Stimulated activated CD8-positive, alpha-beta memory T cell treated with anti-CD3 and anti-CD28 coated beads, Interleukin-7, amount 100 ng/mL, for 4 hours (primary cell): ENCODE measurements around the gene IGLL5.
A peak's percentile ranks its signal among the peaks of the same experiment; 100 is the strongest.

Experiments
- DNase-seq, 2 donors: peaks; one replicate each; pipeline ENCODE4 v3.0.0-alpha.2; 2020; ENCODE audit warnings: low read depth in 2 of 2

Gene IGLL5

DNA sequence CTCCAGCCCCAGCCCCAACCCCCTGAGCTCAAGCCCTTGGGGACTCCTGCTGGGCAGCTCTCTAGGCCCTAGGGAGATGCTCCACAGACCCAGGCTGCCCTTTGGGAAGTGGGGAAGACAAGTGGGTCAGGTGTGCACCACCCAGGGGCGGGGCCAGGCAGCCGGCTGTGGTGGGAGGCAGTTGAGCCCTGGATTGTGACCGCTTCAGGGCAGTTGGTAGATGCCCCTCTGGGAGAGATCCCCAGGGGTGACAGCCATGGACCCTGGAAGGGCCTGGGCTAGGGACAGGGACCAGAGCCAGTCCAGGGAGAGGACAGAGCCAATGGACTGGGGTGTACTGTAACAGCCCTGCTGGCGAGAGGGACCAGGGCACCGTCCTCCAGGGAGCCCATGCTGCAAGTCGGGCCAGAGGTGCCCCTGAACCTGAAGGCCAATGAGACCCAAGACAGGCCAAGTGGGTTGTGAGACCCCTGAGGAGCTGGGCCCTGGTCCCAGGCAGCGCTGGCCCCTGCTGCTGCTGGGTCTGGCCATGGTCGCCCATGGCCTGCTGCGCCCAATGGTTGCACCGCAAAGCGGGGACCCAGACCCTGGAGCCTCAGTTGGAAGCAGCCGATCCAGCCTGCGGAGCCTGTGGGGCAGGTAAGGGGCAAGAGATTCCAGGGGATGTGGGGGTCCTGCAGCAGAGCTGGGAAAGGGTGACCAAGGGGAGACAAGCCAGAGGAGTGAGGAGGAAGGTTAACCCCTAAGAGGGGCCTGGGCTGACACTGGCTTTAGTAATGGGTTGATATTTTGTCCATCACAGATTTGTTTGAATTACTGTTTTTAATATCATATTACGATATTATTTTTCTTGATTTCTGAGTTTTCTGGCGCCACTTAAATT is at the start of gene IGLL5:
IGLL5 (plus strand) TSS at position 196 of the 883 bp plus-strand sequence; CDS start at position 434, 238 bp downstream.
- no peak for DNase-seq

DNA sequence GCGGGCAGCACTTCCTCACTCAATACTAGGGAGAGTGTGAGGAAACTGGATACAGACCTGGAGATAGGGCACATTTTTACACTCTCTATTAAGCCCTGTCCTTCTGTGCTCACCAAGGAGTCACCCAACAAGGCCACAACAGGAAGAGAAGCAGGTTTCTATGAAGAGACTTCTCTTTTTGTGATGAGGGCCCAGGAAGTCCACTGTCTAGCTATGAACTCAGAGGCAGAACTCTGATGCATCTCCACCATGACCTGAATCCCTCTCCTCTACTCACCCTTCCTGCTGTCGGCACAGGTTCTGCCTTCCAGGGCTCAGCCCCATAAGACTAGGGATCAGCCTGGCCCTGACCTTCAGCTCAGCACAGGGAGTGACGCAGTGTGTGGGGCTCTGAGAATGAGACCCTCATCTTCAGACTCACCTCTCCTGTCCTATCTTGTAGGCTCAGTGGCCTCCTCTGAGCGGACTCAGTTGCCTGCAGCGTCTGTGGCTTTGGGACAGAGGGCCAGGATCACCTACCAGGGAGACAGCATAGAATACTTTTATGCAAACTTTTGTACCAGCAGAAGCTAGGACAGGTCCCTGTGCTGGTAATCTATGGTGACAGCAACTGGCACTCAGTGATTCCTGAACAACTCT is 49.3 kb upstream of the IGLL5 start:
- DNase-seq: no peak

DNA sequence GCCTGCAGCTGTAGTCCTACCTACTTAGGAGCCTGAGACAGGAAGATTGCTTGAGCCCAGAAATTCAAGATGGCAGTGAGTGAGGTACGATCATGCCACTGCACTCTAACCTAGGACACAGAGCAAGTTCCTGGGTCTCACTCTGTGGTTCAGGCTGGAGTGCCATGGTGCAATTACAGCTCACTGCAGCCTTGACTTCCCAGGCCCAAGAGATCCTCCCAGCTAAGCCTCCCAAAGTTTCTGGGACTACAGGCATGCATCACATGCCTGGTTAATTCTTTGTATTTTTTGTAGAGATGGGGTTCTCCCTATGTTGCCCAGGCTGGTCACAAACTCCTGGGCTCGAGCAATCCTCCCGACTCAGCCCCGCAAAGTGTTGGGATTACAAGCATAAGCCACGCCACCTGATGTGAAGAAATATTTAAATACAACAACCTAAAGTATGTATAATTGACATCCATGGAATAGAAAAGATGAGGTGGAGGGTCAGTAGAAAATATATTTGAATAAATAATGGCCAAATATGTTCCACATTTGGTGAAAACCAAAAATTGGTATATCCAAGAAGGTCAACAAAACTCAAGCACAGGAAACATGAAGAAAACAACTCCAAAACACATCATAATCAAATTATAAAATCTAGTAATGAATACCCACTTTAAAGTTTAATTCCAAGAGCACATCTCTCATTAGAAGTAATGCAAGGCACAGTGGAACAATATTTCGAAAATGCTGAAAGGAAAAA is 47.9 kb upstream of the IGLL5 start:
- DNase-seq: no peak

DNA sequence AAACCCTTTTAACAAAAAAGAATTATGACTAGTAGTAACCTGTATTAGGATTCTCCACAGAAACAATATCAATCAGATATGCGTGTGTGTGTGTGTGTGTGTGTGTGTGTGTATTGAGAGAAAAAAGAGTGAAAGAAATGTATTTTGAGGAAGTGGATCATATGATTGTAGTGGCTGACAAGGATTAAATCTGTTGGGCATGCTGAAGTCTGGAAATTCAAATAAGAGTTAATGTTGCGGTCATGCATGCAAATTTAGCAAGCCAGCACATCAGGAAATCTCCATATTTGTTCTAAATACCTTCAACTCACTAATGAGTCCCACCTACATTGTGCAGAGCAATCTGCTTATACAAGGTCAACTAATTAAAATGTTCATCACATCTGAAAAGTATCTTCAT is 46.8 kb upstream of the IGLL5 start:
- no peak for DNase-seq

DNA sequence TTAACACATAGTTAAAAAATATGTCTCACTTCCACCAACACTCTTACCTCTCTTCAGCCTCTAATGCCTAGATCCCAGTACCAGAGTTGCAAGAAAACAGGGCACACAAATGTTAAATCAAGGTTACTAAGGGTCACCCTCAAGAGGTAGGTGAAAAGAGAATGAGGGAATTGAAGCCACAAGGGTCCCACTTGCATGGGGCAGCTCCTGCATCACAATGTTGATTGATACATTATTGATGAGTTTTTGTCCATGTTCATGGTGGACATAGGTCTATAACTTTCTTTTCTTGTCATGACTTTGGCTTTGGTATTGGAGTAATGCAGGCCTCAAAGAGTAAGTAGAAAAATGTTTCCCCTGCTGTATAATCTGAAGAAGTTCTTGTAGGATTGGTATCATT is 46.0 kb upstream of the IGLL5 start:
- no peak for DNase-seq

DNA sequence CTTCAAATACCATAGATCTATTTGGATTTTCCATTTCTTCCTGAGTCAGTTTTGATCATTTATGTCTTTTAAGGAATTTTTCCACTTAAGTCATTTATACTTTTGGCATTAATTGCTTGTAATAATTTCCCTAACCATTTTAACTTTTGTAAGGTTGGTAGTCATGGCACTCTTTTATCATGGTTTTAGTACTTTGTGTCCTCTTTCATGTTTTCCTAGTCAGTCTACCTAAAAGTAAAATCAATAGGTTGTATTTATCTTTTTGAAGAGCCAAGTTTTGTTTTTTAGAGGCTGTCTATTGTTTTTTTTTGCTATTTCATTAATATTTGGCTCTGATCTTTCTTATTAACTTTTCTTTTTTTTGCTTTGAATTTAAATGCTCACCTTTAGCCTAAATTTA is 45.5 kb upstream of the IGLL5 start:
- no peak for DNase-seq

DNA sequence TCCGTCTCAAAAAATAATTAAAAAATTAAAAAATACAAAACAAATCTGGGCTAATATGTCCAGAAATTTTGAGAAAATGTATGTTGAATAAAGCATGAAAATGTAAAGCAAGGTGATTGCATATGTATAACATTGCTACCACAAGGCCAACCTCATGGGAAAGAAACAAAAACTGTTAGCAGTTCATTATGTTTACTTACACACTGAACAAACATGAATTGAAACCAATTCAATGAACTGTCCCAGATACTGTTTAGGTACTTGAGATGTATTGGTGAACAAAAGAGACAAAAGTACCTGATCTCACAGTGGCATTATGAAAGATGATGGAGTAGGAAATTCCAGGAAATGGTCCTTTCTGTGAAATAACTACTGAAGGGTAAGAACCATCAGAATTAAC is 43.8 kb upstream of the IGLL5 start:
- DNase-seq: no peak

DNA sequence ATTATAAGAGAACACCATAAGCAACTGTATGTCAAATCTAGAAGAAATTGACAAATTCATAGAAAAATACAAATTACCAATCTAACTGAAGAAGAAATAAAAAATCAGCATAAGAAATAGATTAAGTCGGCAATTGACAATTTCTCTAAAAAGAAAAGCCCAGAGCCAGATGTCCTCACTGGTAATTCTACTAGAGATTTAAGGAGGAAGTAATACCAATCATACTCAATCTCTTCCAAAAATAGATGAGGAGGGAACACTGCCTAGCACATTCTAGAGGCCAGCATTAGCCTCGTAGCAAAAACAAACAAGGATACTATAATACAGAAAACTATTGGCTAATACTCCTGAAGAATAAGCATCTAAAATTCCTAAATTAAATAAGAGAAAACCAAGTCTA is 40.4 kb upstream of the IGLL5 start:
- DNase-seq: no peak

DNA sequence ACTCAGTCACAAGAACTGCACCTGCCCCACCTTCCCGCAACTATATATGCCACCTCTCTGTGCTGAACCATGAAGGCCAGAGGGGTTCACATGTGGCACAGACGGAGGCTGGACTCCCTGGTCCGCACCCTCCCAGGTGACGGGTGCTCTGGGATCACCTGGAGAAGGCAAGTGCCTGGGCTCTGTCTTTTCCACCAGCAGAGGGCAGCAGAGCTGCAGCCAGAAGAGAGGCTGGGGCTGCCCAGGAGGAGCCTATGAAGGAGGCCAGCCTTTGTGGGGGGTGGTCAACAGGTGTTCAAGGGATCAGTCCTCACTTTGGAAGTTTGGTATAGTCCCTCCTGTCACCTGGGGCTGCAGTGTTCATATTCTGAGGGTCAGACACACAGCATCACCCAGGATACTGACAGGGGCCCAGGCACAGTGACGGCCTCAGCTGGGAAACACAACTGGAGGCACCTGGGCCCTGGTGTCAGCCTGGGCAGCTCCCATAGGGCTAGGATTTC is 39.2 kb upstream of the IGLL5 start:
- peak; percentile 33 to 36 for DNase-seq

DNA sequence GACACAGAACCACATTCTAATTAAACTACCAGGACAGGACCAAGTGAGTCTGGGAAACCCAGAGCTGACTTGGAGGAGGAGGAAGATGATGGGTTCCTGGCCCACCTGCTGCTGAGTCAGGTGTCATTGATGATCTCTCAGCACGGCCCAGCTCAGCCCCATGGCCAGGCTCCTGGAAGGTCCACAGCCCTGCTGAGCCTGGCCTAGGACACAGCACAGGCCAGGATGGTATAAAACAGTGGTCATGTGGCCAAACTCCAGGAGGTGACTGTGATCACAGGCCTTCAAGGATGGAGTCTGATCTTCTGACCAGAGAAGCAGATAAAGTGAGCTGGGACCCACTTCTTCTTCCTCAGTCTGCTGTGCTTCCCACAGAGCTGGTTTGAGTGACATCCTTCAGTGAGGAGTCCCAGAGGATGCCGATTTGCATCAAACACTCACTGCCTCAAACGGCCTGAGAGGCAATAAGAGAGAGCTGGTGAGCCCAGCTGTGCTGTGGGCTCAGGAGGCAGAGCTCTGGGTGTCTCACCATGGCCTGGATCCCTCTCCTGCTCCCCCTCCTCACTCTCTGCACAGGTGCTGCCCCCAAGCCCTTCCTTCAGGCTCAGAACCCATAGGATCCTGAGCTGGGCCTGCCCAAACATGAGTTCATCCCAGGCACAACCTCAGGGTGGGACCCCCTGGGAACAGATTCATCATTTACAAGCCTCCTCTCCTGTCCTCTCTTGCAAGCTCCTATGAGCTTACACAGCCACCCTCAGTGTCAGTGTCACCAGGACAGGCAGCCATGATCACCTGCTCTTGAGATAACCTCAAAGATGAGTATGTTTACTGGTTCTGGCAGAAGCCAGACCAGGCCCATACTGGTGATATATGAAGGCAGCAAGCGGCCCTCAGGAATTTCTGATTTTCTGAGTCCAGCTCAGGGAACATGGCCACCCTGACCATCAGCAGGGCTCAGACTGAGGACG is 37.7 kb upstream of the IGLL5 start:
- DNase-seq: no peak

DNA sequence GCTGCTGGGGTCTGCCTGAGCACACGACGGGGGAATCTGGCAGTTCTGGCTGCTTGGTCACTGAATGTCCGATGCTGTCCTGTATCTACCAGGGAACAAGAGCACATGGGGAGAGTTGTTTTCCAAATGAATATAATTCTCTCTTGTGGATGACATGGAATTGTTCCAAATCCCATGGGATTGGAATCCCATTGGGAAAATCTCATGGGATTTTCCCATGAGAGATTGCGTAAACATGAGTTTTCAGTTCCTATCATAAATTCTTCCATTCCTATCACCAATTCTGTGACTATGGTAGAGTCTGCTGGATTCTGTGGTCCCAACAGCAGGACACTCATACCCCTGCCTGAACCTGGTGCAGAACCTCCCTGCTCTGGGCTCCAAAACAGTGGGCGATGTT is 35.6 kb upstream of the IGLL5 start:
- DNase-seq: no peak

DNA sequence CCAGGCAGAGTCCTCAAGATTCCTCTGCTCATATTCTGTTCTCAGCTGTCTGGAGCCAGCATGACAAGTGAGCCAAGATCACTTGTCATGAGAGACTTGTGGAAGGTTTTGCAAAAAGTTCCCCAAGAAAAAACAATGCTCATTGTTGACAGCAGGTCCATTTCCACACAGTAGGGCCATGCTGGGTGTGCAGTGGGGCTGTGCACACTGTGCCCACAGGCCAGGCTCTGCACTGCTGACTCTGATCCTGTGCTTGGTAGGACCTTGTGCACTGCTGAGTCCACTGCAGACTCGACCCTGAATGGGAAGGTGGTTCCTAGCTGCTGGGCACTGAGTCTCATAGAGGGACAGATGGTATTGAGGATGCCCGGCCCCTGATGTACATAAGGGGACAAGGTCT is 33.9 kb upstream of the IGLL5 start:
- DNase-seq: no peak

DNA sequence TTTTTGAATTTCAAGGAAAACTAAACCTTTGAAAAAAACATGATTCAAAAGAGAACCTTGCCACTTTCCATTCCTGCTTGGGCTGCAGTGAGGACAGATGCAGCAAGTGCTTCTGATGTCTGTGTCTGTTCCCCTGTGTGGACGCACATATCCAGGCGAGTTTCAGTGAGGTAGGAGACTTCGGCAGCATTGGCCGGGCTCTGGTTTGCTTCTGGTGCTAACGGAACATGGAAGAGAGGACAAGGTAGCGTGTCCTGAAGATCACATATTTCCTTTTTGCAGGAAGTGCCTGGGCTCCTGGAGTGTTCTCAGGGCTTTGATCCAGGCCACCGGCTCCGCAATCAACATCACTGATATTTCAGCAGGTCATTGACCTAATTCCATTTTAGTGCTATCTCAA is 33.1 kb upstream of the IGLL5 start:
- no peak for DNase-seq

DNA sequence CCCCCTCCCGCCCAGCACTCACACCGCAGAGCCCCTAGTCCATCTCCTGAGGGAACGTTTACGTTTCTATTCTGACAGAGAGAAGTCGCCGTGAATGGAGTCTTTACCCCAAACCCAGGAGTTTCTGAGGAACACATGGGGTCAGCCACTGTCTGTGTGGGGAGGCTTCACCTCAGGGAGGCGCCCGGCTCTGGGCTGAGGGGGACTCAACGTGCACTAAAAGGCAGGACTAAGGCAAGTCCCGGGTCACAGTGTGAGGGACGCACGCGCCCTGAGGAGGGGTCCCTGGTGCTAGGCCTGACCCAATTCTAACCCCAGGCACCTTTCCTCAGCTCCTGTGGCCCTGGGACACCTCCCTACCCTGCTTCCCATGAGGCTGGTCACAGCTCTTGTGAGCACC is 32.5 kb upstream of the IGLL5 start:
- no peak for DNase-seq

DNA sequence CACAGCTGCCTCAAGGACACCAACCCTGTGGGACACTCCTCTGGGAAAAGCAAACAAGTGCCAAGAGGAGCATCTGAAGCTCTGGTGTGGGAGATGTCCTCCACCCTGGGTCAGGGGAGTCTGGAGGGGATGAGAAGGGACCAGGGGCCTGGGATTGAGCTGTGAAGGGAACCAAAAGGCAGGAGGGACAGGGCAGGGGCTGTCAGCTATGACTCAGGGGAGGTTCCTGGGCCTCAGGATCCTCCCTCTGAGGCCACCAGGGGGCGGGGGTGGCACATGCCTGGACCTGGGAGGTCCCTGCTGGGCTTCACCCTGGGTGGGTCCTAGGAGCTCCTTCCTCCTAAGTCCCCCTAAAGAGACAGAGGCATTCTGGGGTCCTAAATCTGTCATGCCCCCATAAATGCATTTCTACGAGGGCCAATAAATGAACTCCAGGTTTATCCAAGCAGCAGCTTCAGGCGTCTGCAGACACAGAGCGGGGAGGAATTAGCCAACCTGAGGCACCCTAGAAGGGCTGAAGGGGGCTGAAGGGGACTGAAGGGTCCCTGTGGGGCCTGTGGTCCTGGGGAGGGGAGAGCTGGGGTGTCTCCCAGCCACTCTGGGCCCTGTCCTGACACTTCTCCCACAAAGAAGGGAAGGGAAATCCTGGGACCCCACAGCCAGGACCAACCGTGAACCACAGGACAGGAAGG is 31.9 kb upstream of the IGLL5 start:
- DNase-seq: peak in 1 of 2 donors; percentile 15

DNA sequence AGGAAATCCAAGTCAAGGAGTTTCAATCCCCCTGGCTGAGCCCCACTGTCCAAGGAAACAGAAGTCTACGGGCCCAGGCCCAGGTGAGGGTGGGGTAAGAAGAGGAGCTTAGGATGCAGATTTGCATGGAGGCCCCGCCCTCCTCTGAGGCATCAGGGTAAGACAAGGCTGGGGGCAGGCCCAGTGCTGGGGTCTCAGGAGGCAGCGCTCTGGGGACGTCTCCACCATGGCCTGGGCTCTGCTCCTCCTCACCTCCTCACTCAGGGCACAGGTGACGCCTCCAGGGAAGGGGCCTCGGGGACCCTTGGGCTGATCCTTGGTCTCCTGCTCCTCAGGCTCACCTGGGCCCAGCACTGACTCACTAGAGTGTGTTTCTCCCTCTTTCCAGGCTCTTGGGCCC is 31.3 kb upstream of the IGLL5 start:
- DNase-seq: no peak

DNA sequence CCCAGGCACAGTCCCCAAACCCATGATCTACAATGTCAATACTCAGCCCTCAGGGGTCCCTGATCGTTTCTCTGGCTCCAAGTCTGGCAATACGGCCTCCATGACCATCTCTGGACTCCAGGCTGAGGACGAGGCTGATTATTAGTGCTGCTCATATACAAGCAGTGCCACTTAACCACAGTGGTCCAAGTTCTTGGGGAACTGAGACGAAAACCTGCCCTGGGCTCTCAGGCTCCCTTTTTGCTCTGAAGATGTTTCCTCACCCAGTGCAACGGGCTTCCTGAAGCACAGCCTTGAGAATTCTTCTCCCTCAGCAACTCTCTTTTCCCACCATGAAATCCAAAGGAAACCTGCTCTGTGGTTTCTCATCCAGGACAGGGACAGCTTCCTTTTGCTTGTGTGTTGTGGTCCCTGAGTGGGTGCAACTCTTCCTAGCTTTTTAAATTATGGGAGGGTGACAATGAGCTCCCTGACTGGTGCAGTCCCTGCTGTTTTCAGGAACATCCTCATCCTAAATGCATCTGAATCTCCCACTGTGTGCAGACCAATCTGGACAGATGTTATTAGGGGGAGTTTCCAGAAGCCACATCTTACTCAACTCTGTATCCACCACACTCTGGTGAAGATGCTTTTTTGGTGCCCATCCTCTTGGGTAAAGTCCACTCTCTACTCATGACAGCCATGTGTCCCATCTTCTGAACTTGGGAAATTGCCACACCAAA is 30.6 kb upstream of the IGLL5 start:
- no peak for DNase-seq

DNA sequence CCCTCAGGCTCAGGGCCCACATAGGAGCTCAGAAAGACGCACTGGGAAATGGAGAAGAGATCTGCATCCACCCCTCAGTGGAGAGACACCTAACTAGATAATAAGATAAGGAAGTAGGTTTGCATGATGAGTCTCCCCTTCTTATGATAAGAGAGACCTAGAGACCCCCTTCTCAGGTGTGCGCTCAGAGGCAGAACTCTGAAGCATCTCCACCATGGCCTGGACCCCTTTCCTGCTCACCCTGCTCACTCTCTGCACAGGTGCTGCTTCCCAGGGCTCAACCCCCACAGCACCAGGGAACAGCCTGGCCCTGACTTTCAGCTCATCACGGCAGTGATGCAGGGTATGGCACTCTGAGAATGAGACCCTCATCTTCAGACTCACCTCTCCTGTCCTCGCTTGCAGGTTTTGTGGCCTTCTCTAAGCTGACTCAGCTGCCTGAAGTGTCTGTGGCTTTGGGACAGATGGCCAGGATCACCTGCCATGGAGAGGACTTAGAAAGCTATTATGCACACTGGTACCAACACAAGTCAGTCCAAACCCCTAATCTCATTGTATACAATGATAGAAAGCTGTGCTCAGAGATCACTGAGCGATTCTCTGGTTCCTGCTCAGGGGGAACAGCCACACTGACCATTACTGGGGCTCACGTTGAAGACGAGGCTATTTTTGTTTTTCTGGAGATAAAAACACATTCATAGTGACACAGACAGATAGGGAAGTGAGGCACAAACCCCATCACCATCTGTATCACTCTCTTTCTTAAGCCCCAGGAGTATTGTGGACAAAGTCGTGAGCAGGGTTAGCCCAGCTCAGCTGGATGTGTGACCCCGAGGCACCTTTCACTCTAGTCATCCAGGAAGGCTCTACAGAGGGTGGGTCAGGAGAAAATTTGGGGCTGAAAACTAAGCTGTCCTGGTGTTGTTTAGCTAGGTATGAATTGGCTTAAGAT is 29.7 kb upstream of the IGLL5 start:
- no peak for DNase-seq

DNA sequence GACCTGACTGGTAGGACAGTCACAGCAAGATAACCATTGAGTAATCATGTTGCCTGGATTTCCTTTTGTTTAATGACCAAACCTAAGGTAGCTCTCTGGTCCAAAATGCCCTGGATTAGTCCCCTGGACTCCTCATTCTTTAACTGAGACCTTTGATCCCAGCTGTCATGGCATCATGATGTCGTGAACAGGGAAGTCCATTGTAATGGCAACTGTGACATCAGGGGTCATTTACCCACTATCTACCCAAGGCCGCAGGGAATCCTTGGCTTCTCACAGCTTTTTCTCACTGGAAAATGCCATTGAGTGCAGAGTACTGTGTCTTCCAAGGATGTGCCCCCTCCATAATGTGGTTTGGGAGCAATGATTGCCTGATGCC is 29.1 kb upstream of the IGLL5 start:
- DNase-seq: no peak
